Lower lobe of right lung (tissue), 2 donors: ENCODE data around the gene MBNL1. TPM values are rescaled to one million over a fixed set of nuclear protein-coding genes. Genes with fewer than 3 reads are reported as not detected.

Source experiments
- ATAC-seq, 2 donors: fragments of 200-7000 bp; cut with Tn5 transposase; one replicate each; pipeline ENCODE4 v1.9.1; 2020 to 2022; ENCODE audit warnings: mild to moderate bottlenecking in 2 of 2, moderate library complexity in 2 of 2
- DNase-seq: peaks from one replicate; pipeline ENCODE4 v3.0.0-alpha.2; 2020
- H3K27ac ChIP-seq: fragments of 200-600 bp; one replicate; pipeline ENCODE4 v1.8.0; 2022
- H3K27me3 ChIP-seq: fragments of 200-600 bp; one replicate; pipeline ENCODE4 v1.8.0; 2022; ENCODE audit warnings: low read depth
- H3K36me3 ChIP-seq: fragments of 200-600 bp; one replicate; pipeline ENCODE4 v1.8.0; 2022; ENCODE audit warnings: mild to moderate bottlenecking
- H3K4me1 ChIP-seq: fragments of 200-600 bp; one replicate; pipeline ENCODE4 v1.8.0; 2022
- H3K4me3 ChIP-seq: fragments of 200-600 bp; one replicate; pipeline ENCODE4 v1.8.0; 2022; ENCODE audit warnings: mild to moderate bottlenecking
- H3K9me3 ChIP-seq: fragments of 200-600 bp; one replicate; pipeline ENCODE4 v1.8.0; 2022
- CTCF ChIP-seq: fragments of 200-600 bp; IDR thresholded peaks from one replicate; pipeline ENCODE4 v1.8.0; 2022; ENCODE audit warnings: antibody characterized with exemption, mild to moderate bottlenecking
- intact Hi-C: fragments of 100-400 bp; cut with DNase I; formaldehyde crosslinking; loops from one replicate; pipeline ENCODE4 v1.11.0; 2022
- total RNA-seq: library from RNA; stranded (reverse); fragmentation: NEBNext Ultra II Directional; extraction: Animal tissue kit (Norgen Biotek cat#: 25700); gene quantifications from one replicate; pipeline ENCODE4 v1.2.1, GENCODE V29; 2021
- donor health status: DM: no; HTN: yes; CAD: no; lungs with severe emphysema.

MBNL1 gene
- total RNA-seq, 1 donor from 2014 or later = 235 TPM

GRCh38 chr3:152319831-152320617 is 51.3 kb downstream of the MBNL1 start:
- H3K4me1 ChIP-seq = peaks cover 95% of the 10 kb centered on the region
- ATAC-seq = peak; percentile 32 to 49
- no peak for TF ChIP-seq CTCF
- H3K36me3 ChIP-seq = no peaks in the 10 kb centered on the region
- H3K4me3 ChIP-seq = no peak overlapping the region
- H3K27ac ChIP-seq = no peak overlapping the region
- H3K9me3 ChIP-seq = no peaks in the 10 kb centered on the region
- no peaks in the 10 kb centered on the region for H3K27me3 ChIP-seq
- intact Hi-C loops = no loop called here
- no peak for DNase-seq

- ATAC-seq (no peak), DNase-seq (no peak)
- no peaks in the 10 kb centered on the region for H3K27me3 ChIP-seq
- peaks cover 81% of the 10 kb centered on the region for H3K4me1 ChIP-seq
- peak overlapping the region; percentile 0 for H3K27ac ChIP-seq
- H3K9me3 ChIP-seq = no peaks in the 10 kb centered on the region
- no peak overlapping the region for H3K4me3 ChIP-seq
- TF ChIP-seq CTCF = no peak
- intact Hi-C loops = no loop called here
- H3K36me3 ChIP-seq = peaks cover 6% of the 10 kb centered on the region
Measured at GRCh38 chr3:152321200-152321954, 52.6 kb downstream of the MBNL1 start.

GRCh38 chr3:152321955-152322377 is 53.2 kb downstream of the MBNL1 start:
- DNase-seq = no peak
- peaks cover 75% of the 10 kb centered on the region for H3K4me1 ChIP-seq
- peak overlapping the region; percentile 0 for H3K27ac ChIP-seq
- TF ChIP-seq CTCF = no peak
- peaks cover 6% of the 10 kb centered on the region for H3K36me3 ChIP-seq
- no peak overlapping the region for H3K4me3 ChIP-seq
- H3K9me3 ChIP-seq = no peaks in the 10 kb centered on the region
- no peaks in the 10 kb centered on the region for H3K27me3 ChIP-seq
- no peak for ATAC-seq
- intact Hi-C loops = no loop called here

GRCh38 chr3:152322756-152323155 is 54.0 kb downstream of the MBNL1 start:
- H3K36me3 ChIP-seq = peaks cover 6% of the 10 kb centered on the region
- H3K4me1 ChIP-seq = peaks cover 73% of the 10 kb centered on the region
- no peaks in the 10 kb centered on the region for H3K9me3 ChIP-seq
- no peak overlapping the region for H3K27ac ChIP-seq
- TF ChIP-seq CTCF = no peak
- no peaks in the 10 kb centered on the region for H3K27me3 ChIP-seq
- intact Hi-C loops = no loop called here
- H3K4me3 ChIP-seq = no peak overlapping the region
- peak; percentile 13 to 51 for ATAC-seq
- DNase-seq = no peak

- intact Hi-C loops = no loop called here
- Histone ChIP-seq H3K36me3 (peaks cover 6% of the 10 kb centered on the region), H3K27ac (no peak overlapping the region), H3K27me3 (no peaks in the 10 kb centered on the region), H3K4me3 (no peak overlapping the region), H3K4me1 (peaks cover 73% of the 10 kb centered on the region), H3K9me3 (no peaks in the 10 kb centered on the region)
- no peak for DNase-seq
- no peak for ATAC-seq
- TF ChIP-seq CTCF = no peak
Measured at GRCh38 chr3:152323834-152324233, 55.1 kb downstream of the MBNL1 start.
